Neuronal stem cell (in vitro differentiated cells): ENCODE measurements around the gene RNF135.

Experiments
- DNase-seq: peaks from one replicate; pipeline ENCODE4 v3.0.0-alpha.2; 2013; ENCODE audit warnings: low spot score
- H2AFZ ChIP-seq: one replicate; pipeline ENCODE4 v1.6.1; 2013; ENCODE audit warnings: mild to moderate bottlenecking, low read length, inconsistent platforms
- H2AK5ac ChIP-seq: 2 replicates; pipeline ENCODE4 v1.6.1; 2013; ENCODE audit warnings: low read depth, mild to moderate bottlenecking, inconsistent platforms, low read length, moderate library complexity, mixed read lengths
- H2BK120ac ChIP-seq: 2 replicates; pipeline ENCODE4 v1.6.1; 2013; ENCODE audit warnings: low read depth, mild to moderate bottlenecking, inconsistent platforms, low read length, moderate library complexity, mixed read lengths
- H2BK12ac ChIP-seq: one replicate; pipeline ENCODE4 v1.6.1; 2013; ENCODE audit warnings: low read length, inconsistent platforms
- H2BK15ac ChIP-seq: 2 replicates; pipeline ENCODE4 v1.6.1; 2013; ENCODE audit warnings: mild to moderate bottlenecking, low read length, inconsistent platforms, mixed read lengths
- H2BK5ac ChIP-seq: one replicate; pipeline ENCODE4 v1.6.1; 2013; ENCODE audit warnings: inconsistent platforms, mild to moderate bottlenecking, low read length, moderate library complexity
- H3K14ac ChIP-seq: one replicate; pipeline ENCODE4 v1.6.1; 2013; ENCODE audit warnings: low read length, inconsistent platforms
- H3K18ac ChIP-seq: 2 replicates; pipeline ENCODE4 v1.6.1; 2013; ENCODE audit warnings: low read length, inconsistent platforms
- H3K23ac ChIP-seq: 2 replicates; pipeline ENCODE4 v1.6.1; 2013; ENCODE audit warnings: low read depth, mild to moderate bottlenecking, mixed read lengths, low read length, inconsistent platforms; ENCODE audit not compliant: poor library complexity
- H3K27ac ChIP-seq: replicated peaks from 3 replicates; pipeline ENCODE4 v1.5.1; 2013; ENCODE audit warnings: low read length, inconsistent platforms
- H3K27me3 ChIP-seq, 3 experiments: 2 replicates each; pipeline ENCODE4 v1.6.1; 2013; ENCODE audit warnings: low read length in 3 of 3, mild to moderate bottlenecking in 2 of 3, inconsistent platforms in 1 of 3, low read depth in 1 of 3, mixed read lengths in 1 of 3, moderate library complexity in 1 of 3; ENCODE audit not compliant: control insufficient read depth in 3 of 3, insufficient read depth in 3 of 3
- H3K36me3 ChIP-seq, 2 donors: replicated peaks in 1 of 2; 2 replicates each; pipeline ENCODE4 v1.6.1; 2013; ENCODE audit warnings: low read length in 2 of 2; ENCODE audit not compliant: control insufficient read depth in 2 of 2, insufficient read depth in 2 of 2
- H3K4ac ChIP-seq: 2 replicates; pipeline ENCODE4 v1.6.1; 2013; ENCODE audit warnings: inconsistent platforms, mild to moderate bottlenecking, low read length, moderate library complexity
- H3K4me1 ChIP-seq, 2 donors: 1 replicate in 1 of 2; 2 replicates in 1 of 2; pipeline ENCODE4 v1.6.1; 2013; ENCODE audit warnings: low read length in 2 of 2, low read depth in 1 of 2; ENCODE audit not compliant: control insufficient read depth in 2 of 2, insufficient read depth in 1 of 2
- H3K4me2 ChIP-seq: one replicate; pipeline ENCODE4 v1.6.1; 2013; ENCODE audit warnings: mild to moderate bottlenecking, low read length, inconsistent platforms; ENCODE audit not compliant: insufficient read depth, poor library complexity, severe bottlenecking
- H3K4me3 ChIP-seq, 2 donors: 2 replicates each; pipeline ENCODE4 v1.5.1; 2013; ENCODE audit warnings: low read length in 2 of 2, mild to moderate bottlenecking in 2 of 2, inconsistent platforms in 1 of 2, moderate library complexity in 1 of 2
- H3K79me1 ChIP-seq: one replicate; pipeline ENCODE4 v1.6.1; 2013; ENCODE audit warnings: low read depth, mild to moderate bottlenecking, inconsistent platforms, low read length, moderate library complexity
- H3K9ac ChIP-seq: one replicate; pipeline ENCODE4 v1.6.1; 2013; ENCODE audit warnings: mild to moderate bottlenecking, low read depth, low read length, inconsistent platforms; ENCODE audit not compliant: poor library complexity
- H3K9me3 ChIP-seq, 2 donors: replicated peaks in 1 of 2; 2 replicates each; pipeline versions ENCODE3 to v1.6.1; 2013; ENCODE audit warnings: low read length in 2 of 2, mild to moderate bottlenecking in 2 of 2, inconsistent platforms in 1 of 2, low read depth in 1 of 2, mixed read lengths in 1 of 2, moderate library complexity in 1 of 2; ENCODE audit not compliant: control insufficient read depth in 2 of 2, insufficient read depth in 1 of 2
- H4K8ac ChIP-seq: one replicate; pipeline ENCODE4 v1.6.1; 2013; ENCODE audit warnings: low read depth, mild to moderate bottlenecking, inconsistent platforms, low read length, moderate library complexity
- H4K91ac ChIP-seq: one replicate; pipeline ENCODE4 v1.6.1; 2013; ENCODE audit warnings: low read length, low read depth, mild to moderate bottlenecking, inconsistent platforms; ENCODE audit not compliant: poor library complexity
- WGBS, 2 donors: extraction: QIAGEN DNeasy Blood & Tissue Kit; methylation state at CpG; one replicate each; pipeline ENCODE4 v1.1.7; 2013; ENCODE audit warnings: missing lambda C conversion rate in 2 of 2, mixed read lengths in 1 of 2; ENCODE audit not compliant: insufficient read length in 2 of 2, insufficient replicate concordance in 1 of 2; ENCODE audit errors: extremely low coverage in 2 of 2; 5-methylcytosine and 5-hydroxymethylcytosine counted together

RNF135 gene

DNA sequence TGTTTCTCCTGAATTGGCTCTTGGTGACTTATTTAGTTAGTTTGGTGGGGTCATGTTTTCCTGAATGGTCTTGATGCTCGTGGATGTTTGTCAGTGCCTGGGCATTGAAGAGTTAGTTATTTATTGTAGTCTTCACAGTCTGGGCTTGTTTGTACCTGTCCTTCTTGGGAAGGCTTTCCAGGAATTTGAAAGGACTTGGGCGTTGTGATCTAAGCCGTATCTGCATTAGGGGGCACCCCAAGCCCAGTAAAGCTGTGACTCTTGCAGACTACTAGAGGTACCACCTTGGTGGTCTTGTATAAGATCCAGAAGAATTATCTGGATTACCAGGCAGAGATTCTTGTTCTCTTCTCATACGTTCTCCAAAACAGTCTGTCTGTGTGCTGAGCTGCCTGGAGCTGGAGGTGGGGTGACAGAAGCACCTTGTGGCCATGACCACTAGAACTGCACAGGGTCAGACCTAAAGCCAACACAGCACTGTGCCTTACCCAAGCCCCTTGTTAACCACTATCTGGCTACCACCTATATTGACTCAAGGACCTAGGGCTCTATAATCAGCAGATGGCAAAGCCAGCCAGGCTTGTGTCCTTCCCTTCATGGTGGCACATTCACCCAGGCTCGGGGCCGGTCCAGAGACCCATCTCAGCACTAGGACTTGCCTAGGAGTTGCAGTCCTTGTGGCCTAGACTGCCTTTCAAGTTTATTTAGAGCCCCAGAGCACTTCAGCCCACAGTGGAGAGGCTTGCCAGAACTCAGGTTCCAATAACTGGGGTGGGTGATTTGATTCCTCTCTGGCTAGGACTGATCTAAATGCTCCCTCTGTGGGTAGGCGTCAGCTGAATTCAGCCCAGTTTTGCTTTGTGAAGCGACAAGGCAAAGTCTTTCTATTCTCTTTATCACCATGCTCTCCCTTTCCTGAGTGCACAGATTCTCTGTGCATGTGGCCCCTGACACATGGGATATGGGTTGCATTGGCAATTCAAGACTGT, 11.0 kb downstream of the RNF135 start:
- Histone ChIP-seq H2BK5ac (no peak overlapping the region), H2BK120ac (no peak overlapping the region), H3K36me3 (no peaks in the 10 kb centered on the region), H3K9me3 (peaks cover 0 to 3% of the 10 kb centered on the region in 2 donors), H4K8ac (no peak overlapping the region), H3K18ac (no peak overlapping the region), H3K9ac (no peak overlapping the region), H2AFZ (no peak overlapping the region), H3K14ac (no peak overlapping the region), H3K4me2 (no peak overlapping the region), H3K79me1 (no peaks in the 10 kb centered on the region), H3K4me1 (no peaks in the 10 kb centered on the region), H3K27me3 (peaks cover 0 to 4% (median 0%) of the 10 kb centered on the region in 3 experiments), H2BK15ac (no peak overlapping the region), H3K4ac (no peak overlapping the region), H2AK5ac (no peak overlapping the region), H2BK12ac (no peak overlapping the region), H3K23ac (no peak overlapping the region), H4K91ac (no peak overlapping the region), H3K4me3 (no peak overlapping the region), H3K27ac (no peak overlapping the region)
- no peak for DNase-seq
- WGBS, 2 donors = no CpG with 5 or more reads among the region's 8 CpGs

DNA sequence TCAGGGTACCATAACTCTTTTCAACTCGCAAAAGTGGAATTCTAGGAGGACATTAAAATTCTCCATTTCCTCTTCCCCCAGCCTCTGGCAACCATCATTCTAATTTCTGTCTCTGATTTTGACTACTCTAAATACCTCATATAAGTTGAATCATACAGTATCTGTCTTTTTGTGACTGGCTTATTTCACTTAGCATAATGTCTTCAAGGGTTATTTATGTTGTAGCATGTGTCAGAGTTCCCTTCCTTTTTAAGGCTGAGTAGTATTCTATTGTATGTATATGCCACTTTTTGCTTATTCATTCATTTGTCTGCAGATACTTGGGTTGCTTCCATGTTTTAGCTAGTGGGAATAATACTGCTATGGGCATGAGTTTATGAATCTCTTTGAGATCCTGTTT, 12.0 kb downstream of the RNF135 start:
- H3K14ac ChIP-seq = no peak overlapping the region
- peaks cover 0 to 4% (median 0%) of the 10 kb centered on the region in 3 experiments for H3K27me3 ChIP-seq
- no peak overlapping the region for H2BK15ac ChIP-seq
- no peak overlapping the region for H3K27ac ChIP-seq
- H2BK12ac ChIP-seq = no peak overlapping the region
- no peaks in the 10 kb centered on the region for H3K79me1 ChIP-seq
- no peak overlapping the region for H2AFZ ChIP-seq
- no peak overlapping the region for H4K91ac ChIP-seq
- peaks cover 0 to 3% of the 10 kb centered on the region in 2 donors for H3K9me3 ChIP-seq
- H2BK5ac ChIP-seq = no peak overlapping the region
- H3K18ac ChIP-seq = no peak overlapping the region
- no peak overlapping the region for H3K4me2 ChIP-seq
- H3K36me3 ChIP-seq = no peaks in the 10 kb centered on the region
- no peak overlapping the region for H4K8ac ChIP-seq
- H3K4me3 ChIP-seq = no peak overlapping the region
- no peak overlapping the region for H3K23ac ChIP-seq
- DNase-seq = no peak
- H3K4me1 ChIP-seq = no peaks in the 10 kb centered on the region
- no peak overlapping the region for H2BK120ac ChIP-seq
- no peak overlapping the region for H3K4ac ChIP-seq
- WGBS, 2 donors = no CpG with 5 or more reads among the region's 1 CpG
- no peak overlapping the region for H3K9ac ChIP-seq
- H2AK5ac ChIP-seq = no peak overlapping the region

DNA sequence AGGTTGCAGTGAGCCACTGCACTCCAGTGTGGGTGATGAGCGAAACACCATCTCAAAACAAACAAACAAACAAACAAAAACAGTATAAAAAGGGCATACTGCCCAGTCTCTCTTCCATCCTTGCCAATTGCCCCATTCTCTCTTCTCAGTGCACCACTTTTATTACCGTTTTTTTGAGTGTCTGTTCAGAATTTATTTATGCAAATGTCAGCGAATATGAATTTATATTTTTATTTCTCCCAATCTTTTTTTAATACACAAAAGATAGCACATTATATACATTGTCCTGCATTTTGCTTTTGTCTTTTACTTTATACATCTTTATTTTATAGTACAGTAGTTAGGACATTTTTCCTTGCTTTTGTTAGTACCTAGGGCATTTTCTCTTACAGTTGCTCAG, 19.6 kb downstream of the RNF135 start:
- Histone ChIP-seq H4K8ac (no peak overlapping the region), H3K27ac (no peak overlapping the region), H3K18ac (no peak overlapping the region), H3K36me3 (no peaks in the 10 kb centered on the region), H4K91ac (no peak overlapping the region), H3K9me3 (no peaks in the 10 kb centered on the region), H3K4ac (no peak overlapping the region), H3K9ac (no peak overlapping the region), H3K79me1 (no peaks in the 10 kb centered on the region), H3K4me3 (no peak overlapping the region), H3K4me1 (no peaks in the 10 kb centered on the region), H3K14ac (no peak overlapping the region), H2AK5ac (no peak overlapping the region), H3K27me3 (peaks cover 0 to 4% (median 0%) of the 10 kb centered on the region in 3 experiments), H2BK12ac (no peak overlapping the region), H2BK15ac (no peak overlapping the region), H2BK120ac (no peak overlapping the region), H3K4me2 (no peak overlapping the region), H2AFZ (no peak overlapping the region), H2BK5ac (no peak overlapping the region), H3K23ac (no peak overlapping the region)
- WGBS, 2 donors = no CpG with 5 or more reads among the region's 3 CpGs
- no peak for DNase-seq

DNA sequence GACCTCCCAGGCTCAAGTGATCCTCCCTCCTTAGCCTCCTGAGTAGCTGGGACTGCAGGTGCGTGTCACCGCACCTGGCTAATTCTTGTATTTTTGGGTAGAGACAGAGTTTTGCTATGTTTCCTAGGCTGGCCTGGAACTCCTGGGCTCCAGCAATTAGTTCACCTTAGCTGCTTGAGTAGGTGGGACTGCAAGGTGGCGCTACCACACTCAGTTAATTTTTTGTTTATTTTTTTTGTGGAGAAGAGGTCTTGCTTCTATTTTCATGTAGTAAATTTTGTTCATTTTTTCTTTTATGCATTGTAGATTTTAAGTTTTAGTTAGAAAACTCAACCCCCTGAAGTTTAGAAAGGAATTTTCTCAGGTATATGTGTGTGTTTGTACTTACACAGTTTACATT, 21.7 kb downstream of the RNF135 start:
- WGBS, 2 donors = no CpG with 5 or more reads among the region's 3 CpGs
- H3K9me3 ChIP-seq = no peaks in the 10 kb centered on the region
- H2BK120ac ChIP-seq = no peak overlapping the region
- H3K4me3 ChIP-seq = no peak overlapping the region
- no peak overlapping the region for H2BK5ac ChIP-seq
- H2AK5ac ChIP-seq = no peak overlapping the region
- H3K4me2 ChIP-seq = no peak overlapping the region
- H4K91ac ChIP-seq = no peak overlapping the region
- H3K18ac ChIP-seq = no peak overlapping the region
- H3K14ac ChIP-seq = no peak overlapping the region
- H2AFZ ChIP-seq = no peak overlapping the region
- no peak overlapping the region for H4K8ac ChIP-seq
- H2BK15ac ChIP-seq = no peak overlapping the region
- no peaks in the 10 kb centered on the region for H3K27me3 ChIP-seq
- DNase-seq = no peak
- no peak overlapping the region for H3K23ac ChIP-seq
- H2BK12ac ChIP-seq = no peak overlapping the region
- no peak overlapping the region for H3K9ac ChIP-seq
- H3K4me1 ChIP-seq = no peaks in the 10 kb centered on the region
- no peak overlapping the region for H3K4ac ChIP-seq
- H3K27ac ChIP-seq = no peak overlapping the region
- H3K36me3 ChIP-seq = no peaks in the 10 kb centered on the region
- H3K79me1 ChIP-seq = no peaks in the 10 kb centered on the region
